ENCODE results near the gene GANAB.

GRCh38 chr11:62610814-62611704 lies 35.4 kb downstream of the GANAB start:
- no peak for TF ChIP-seq ZNF274 (IDR thresholded peaks at IDR 0.05; ENCODE audit: low read depth, low read length)
- no peak for TF ChIP-seq YY1 (IDR thresholded peaks at IDR 0.05; ENCODE audit: insufficient read depth, insufficient read length)

Data from NT2/D1 (cell line).